Measurements from ENCODE around the gene NHLRC1. TPM values are rescaled to one million over a fixed set of nuclear protein-coding genes. Genes with fewer than 3 reads are reported as not detected.

Gene NHLRC1
- total and polyA plus RNA-seq, 2 of the 8 experiments (the other 6 are each of a cell fraction or from before 2014, with no cell fraction given): 0.57 to 0.58 TPM

- TF ChIP-seq CHD7 (IDR thresholded peaks at IDR 0.05; ENCODE audit: insufficient replicate concordance, low read length): no peak
- no peak for TF ChIP-seq YY1 (IDR thresholded peaks at IDR 0.05; ENCODE audit: low read depth, low read length)
- no peak for TF ChIP-seq ATF2 (IDR thresholded peaks at IDR 0.05; ENCODE audit: low read length)
- TF ChIP-seq CEBPB (IDR thresholded peaks at IDR 0.05; ENCODE audit: low read depth, low read length): no peak
- no peak for TF ChIP-seq TEAD4 (IDR thresholded peaks at IDR 0.05; ENCODE audit: low read depth, low read length)
- TF ChIP-seq NRF1 (IDR thresholded peaks at IDR 0.05; ENCODE audit: low read depth, low read length): peak; percentile 24; the same call in 1 of the 2 replicates
- no peak for TF ChIP-seq TAF7 (optimal IDR thresholded peaks at IDR 0.05; ENCODE audit: borderline replicate concordance, low read depth, low read length)
- no peak for TF ChIP-seq SIX5 (IDR thresholded peaks at IDR 0.05; ENCODE audit: low read depth, low read length)
- TF ChIP-seq RXRA (IDR thresholded peaks at IDR 0.05; ENCODE audit: insufficient read depth, low read depth, low read length): no peak
Observed at GRCh38 chr6:18155150-18155863, 32.8 kb upstream of the NHLRC1 start, which contains the start of gene KDM1B (continued).
